ENCODE data around the gene RBM15.
A peak's percentile ranks its signal among the peaks of the same experiment; 100 is the strongest.

RBM15 gene

DNA sequence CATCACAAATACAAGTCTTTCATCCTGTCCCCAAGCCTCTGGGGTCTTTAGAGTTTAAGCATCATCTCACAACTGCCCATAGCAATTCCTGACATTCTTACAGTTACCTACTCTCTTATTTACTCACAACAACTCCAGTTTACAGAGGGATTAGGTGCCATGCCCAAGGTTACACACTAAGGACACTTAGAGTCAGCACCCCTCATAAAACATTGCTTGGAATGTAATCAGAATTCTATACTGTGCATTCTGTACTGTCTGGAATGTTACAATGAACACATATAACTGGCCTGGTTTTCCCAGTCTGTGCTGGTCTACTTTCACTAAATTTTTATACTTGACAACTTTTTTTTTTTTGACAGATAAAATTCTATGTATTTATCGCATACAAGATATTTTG is 14.5 kb upstream of the RBM15 start:
- POLR2A ChIA-PET, result no interaction called here
- CTCF ChIA-PET, result interaction anchor here (1.0 to 7.5 kb wide), 9 partner anchors 11 to 135 kb away, joined by 3 to 38 read pairs (median 5); partner anchors contain the start of gene RBM15
- TF ChIP-seq, protein P1, sequence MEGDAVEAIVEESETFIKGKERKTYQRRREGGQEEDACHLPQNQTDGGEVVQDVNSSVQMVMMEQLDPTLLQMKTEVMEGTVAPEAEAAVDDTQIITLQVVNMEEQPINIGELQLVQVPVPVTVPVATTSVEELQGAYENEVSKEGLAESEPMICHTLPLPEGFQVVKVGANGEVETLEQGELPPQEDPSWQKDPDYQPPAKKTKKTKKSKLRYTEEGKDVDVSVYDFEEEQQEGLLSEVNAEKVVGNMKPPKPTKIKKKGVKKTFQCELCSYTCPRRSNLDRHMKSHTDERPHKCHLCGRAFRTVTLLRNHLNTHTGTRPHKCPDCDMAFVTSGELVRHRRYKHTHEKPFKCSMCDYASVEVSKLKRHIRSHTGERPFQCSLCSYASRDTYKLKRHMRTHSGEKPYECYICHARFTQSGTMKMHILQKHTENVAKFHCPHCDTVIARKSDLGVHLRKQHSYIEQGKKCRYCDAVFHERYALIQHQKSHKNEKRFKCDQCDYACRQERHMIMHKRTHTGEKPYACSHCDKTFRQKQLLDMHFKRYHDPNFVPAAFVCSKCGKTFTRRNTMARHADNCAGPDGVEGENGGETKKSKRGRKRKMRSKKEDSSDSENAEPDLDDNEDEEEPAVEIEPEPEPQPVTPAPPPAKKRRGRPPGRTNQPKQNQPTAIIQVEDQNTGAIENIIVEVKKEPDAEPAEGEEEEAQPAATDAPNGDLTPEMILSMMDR (IDR thresholded peaks at IDR 0.05; ENCODE audit: insufficient read depth, low read length, missing control alignments), result no peak
- H3K4me3 ChIP-seq (ENCODE audit: low read depth, low read length), result no peak overlapping the region
- DNase-seq (ENCODE audit: low read depth, low spot score), result no peak

GRCh38 chr1:110326826-110327225 is 12.4 kb upstream of the RBM15 start:
- DNase-seq (ENCODE audit: low read depth, low spot score), result no peak
- TF ChIP-seq, protein P1 (IDR thresholded peaks at IDR 0.05; ENCODE audit: insufficient read depth, low read length, missing control alignments), result no peak
- POLR2A ChIA-PET, result no interaction called here
- CTCF ChIA-PET, result interaction anchor here (0.7 to 7.5 kb wide), 6 partner anchors 9 to 133 kb away, joined by 3 to 48 read pairs (median 19); partner anchors contain the start of gene RBM15
- H3K4me3 ChIP-seq (ENCODE audit: low read depth, low read length), result no peak overlapping the region

DNA sequence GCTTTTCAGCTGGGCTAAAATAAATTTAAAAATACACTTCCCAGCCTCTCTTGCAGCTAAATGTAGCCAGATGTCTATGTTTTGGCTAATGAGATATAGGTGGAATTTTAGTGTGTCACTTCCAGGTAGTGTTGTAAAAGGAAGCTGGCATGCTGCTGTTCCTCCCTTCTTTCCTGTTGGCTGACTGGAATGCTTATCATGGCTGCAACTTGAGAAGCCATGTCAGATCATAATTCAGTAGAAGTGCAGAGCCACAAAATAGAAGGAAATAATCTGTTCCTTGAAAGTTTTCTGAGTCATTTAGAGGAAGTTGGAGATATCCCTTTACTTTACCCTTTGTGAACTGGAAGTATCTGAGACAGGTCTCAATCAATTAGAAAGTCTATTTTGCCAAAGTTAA is 10.9 kb upstream of the RBM15 start:
- no peak for DNase-seq (ENCODE audit: low read depth, low spot score)
- ChIA-PET POLR2A (no interaction called here), CTCF (interaction anchor here (0.6 to 7.5 kb wide), 5 partner anchors 10 to 132 kb away, joined by 3 to 48 read pairs (median 25); partner anchors contain the start of gene RBM15)
- TF ChIP-seq, protein P1 (IDR thresholded peaks at IDR 0.05; ENCODE audit: insufficient read depth, low read length, missing control alignments), result no peak
- no peak overlapping the region for H3K4me3 ChIP-seq (ENCODE audit: low read depth, low read length)

GRCh38 chr1:110328700-110329099 is 10.5 kb upstream of the RBM15 start:
- TF ChIP-seq, protein P1 (IDR thresholded peaks at IDR 0.05; ENCODE audit: insufficient read depth, low read length, missing control alignments), result no peak
- CTCF ChIA-PET, result interaction anchor here (3.0 to 7.5 kb wide), 4 partner anchors 10 to 132 kb away, joined by 12 to 48 read pairs (median 32); partner anchors contain the start of gene RBM15
- DNase-seq (ENCODE audit: low read depth, low spot score), result no peak
- POLR2A ChIA-PET, result no interaction called here
- no peak overlapping the region for H3K4me3 ChIP-seq (ENCODE audit: low read depth, low read length)

GRCh38 chr1:110335265-110335664 is 3.9 kb upstream of the RBM15 start:
- TF ChIP-seq, protein P1 (IDR thresholded peaks at IDR 0.05; ENCODE audit: insufficient read depth, low read length, missing control alignments), result no peak
- no peak overlapping the region for H3K4me3 ChIP-seq (ENCODE audit: low read depth, low read length)
- ChIA-PET POLR2A (interaction anchor here (0.6 kb wide), 1 partner anchor 144 kb away, joined by 3 read pairs; no protein-coding TSS in a partner anchor), CTCF (interaction anchor here (0.8 to 11.4 kb wide), 9 partner anchors 11 to 161 kb away, joined by 3 to 150 read pairs (median 12); partner anchors contain the start of gene KCNC4)
- no peak for DNase-seq (ENCODE audit: low read depth, low spot score)

- TF ChIP-seq, protein P1 (IDR thresholded peaks at IDR 0.05; ENCODE audit: insufficient read depth, low read length, missing control alignments), result no peak
- CTCF ChIA-PET, result interaction anchor here (0.8 to 11.4 kb wide), 11 partner anchors 10 to 416 kb away, joined by 4 to 150 read pairs (median 27); partner anchors contain the start of gene KCNC4
- no peak overlapping the region for H3K4me3 ChIP-seq (ENCODE audit: low read depth, low read length)
- DNase-seq (ENCODE audit: low read depth, low spot score), result peak; percentile 23
- POLR2A ChIA-PET, result no interaction called here
Observed at GRCh38 chr1:110336300-110337039, 2.7 kb upstream of the RBM15 start.
